Amniotic stem cell (primary cell): ENCODE data around the gene IRS2.

Experiments
- DNase-seq: peaks from one replicate; lab custom pipeline; 2025; lab: John Stamatoyannopoulos, UW

Gene IRS2

DNA sequence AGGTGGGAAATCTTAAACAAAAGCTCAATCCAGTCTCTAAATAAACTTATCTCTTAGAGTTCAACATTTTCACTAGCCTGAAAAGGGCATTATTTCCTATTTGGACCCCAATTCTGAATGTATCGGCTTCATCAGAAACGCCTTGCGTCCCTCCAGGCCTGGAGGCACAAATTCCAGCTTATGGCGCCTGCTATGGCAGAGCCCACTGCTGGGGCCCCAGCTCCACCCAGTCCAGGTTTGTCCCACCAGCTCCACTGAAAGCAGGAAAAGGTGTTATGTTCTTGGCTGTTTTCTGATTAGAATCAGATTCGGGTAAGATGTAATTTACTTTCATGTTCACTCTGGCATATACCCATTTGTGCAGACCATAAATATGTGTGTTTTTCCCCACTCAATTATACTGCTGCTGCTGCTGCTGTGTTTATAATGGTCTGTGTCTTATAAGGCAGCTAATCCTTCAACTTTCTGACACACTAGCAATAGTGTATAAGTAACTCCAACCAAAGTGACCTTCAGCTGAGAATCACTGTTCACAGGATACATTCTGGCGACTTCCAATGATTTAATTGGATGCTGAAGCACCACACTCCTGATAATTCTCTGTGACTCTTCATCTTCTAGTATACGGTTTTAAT lies 6.4 kb downstream of the IRS2 start:
- no peak for DNase-seq

DNA sequence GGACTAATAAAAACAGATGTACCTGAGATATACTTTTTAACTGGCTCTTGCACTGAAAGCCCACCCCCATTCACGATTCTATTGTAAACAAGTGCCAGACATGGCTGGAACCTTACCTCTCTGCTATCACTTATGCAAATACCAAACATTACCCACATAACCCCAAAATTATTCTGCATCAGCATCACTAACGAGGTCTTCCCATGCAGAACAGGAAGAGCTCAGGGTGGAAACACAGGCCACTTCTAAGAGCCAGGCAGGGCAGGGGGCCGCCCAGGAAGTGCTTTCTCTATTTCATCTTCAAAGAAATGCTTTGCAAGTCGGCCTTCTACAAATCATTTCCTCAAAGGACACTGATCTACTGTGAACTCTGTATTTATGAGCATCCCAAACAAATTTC lies 7.3 kb downstream of the IRS2 start:
- DNase-seq = no peak

DNA sequence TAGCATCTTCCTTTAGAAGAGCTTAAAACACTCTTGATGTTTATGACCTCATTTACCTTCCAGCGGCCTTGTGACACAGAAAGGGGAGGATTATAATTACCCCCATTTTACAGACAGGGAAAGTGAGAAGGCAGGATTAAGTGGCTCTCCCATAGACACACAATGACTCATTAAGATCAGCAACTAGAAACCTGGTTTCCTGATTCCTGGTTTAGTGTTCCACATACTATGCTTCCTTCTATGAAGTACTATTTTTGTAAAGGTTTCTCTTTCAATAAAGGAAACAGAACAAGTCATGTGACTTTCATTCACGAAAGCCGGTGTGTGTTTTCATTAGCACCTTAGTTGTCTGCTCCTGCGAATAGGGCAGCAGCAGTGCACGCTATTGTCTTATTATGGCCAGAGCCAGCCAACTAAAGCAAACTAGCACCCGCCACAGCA lies 8.3 kb downstream of the IRS2 start:
- no peak for DNase-seq

DNA sequence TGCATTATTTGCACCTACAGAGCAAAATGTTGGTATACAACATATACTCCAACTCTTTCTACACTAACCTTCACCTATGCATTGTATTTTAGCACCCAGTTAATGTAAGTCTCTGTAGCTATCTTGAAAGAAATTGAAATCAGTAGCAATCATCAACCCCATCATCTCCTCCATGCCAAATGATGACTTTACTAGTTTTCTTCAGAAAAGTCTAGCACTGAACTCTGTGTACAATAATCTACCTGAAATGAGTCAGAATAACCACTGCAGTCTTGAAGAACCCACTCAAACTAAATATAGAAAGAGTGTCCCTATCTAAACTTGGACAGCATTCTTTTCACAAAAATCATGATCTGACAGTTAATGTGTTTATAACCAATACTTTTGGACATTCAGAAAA lies 9.8 kb downstream of the IRS2 start:
- DNase-seq = no peak

DNA sequence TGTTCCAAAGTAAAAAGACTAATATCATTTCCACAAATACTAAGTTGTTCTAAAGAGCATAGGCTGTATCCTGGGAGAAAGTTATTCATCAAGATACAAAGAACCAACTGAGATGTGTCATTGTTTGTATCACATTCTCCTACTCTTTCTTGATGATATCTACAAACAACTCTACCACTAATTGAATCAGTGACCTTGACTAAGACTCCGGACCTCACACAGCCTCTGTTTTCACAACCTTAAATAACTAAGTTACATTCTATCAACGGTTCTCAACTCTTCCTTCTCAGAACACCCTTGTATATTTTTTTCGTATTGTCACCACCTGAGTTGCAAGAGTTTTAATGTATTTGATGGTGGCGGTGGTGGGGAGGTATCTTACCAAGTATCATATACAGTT lies 12.6 kb downstream of the IRS2 start:
- no peak for DNase-seq

DNA sequence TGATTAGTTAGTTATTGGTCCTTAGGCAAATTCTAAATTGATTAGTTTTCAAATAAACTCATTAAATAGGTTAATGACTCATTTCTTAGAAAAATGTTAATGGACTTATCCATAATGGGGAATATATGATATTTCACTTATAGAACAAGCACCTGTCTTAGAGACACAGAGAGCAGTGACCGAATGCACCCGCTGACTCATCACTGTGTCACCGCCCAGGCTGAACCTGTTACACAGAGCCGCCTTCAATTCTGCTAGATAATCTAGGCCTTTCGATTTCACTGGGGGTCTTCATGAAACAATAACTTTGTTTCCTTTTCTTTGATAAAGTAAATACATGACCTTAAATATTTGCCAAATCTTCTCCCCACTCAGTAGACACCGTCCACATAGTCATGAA lies 13.1 kb downstream of the IRS2 start:
- no peak for DNase-seq

DNA sequence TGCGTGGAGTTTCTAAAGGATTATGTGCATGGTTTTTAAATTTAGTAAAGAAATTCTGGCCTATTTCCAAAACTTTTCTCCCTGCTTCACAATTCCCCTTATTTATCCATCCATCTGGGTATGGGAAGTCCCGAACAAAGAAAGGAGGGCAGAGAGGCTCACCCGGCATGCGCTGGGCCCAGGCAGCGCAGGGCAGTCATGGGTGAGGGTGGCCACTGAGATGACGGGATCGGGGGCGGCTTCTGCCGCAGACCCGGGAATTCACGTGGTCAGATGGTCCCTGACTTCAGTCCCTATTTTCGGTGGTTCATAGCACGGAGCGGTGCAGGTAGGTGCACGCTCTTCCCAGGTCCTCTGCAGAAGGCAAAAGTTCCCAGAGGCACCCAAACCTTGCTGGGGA lies 14.5 kb downstream of the IRS2 start:
- DNase-seq = no peak

DNA sequence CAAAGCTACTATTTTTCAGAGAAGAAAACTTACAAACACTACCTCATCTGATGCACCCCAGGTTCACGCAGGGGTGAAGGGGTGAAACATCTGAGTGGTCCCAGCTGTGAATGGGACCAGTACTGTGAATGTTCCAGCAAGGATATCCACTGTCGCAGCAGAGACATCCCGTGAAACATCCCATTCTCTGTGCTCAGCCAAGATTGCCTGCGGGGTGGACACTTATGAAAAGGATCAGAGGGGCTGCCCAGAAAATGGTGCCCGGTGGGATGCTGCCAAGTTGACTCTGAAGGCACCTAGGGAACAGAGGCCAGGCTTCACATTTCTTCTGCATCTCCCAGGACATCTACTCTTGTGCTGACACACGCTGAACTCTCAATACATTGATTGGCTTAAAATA lies 15.9 kb downstream of the IRS2 start:
- no peak for DNase-seq

DNA sequence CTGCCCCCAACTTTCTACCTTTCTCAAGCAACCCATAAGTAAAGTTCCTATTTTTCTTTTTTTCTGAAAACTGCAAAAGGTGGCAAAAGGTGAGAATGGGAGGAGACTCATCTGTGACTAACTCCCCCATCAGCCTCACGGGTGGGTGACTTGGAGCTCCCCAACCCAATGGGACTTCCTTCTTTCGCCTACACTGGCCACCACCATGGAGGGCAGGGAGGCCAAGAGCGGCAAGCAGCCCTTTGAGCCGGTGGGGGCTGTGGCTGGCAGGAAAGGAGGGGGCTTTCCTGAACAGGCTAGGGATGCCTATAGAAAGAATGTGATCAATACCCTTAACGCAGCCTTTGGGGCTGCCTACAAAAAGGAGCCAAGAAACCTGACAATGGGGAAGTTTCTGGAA lies 16.5 kb downstream of the IRS2 start:
- no peak for DNase-seq

DNA sequence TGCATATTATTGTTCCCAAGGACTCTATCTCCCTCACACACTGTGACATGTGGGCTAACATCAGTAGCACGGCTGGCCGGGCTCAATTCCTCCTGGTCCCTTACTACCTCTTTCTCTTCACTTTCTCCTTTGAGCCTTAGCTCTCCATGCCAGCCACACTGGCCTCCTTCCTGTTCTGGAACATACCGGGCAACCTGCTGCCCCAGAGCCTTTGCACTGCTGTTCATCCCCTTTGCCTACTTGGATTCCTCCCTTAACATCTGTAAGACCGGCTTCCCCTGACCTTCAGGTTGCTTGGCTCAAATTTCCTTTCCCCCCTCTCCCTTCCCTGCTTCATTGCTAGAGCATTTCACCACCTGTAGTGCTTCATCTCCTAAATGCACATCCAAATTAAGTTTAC lies 17.1 kb downstream of the IRS2 start:
- DNase-seq = no peak

DNA sequence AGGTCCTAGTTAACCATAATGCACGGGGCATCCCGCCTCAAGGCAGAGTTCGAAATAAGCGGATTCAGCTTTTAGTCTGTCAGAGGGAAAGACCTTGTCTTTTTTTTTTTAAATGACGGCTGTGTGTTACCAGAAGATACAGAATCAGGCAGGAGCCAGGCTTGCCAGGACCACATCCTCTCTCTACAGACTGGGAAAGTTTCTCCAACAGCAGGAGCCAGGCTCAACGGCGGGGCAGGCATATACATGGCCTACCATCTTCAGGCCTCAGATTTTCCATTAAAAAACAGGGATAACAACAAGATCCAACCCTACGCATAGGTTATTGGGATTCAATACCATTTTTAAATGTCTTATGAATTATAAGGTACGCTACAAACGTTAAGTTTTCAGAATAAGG lies 17.8 kb downstream of the IRS2 start:
- DNase-seq = no peak

DNA sequence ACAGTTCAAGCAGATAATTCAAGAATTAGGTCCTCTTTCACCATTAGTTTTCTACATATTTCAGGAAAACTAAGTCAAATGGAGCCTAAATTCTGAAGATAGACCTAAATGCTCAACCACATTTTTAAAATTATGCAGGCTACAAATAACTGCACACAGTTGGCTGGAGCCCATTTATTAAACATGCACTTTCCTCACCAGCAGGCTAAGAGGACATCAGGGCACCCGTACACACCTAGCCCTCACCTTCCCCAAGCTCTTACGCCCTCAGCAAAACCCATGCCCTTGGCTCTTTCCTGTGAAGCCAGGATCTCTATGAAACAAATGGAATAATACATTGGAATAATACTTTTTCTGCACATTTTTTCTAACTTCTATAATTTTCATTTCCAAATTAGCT lies 18.2 kb downstream of the IRS2 start:
- DNase-seq = no peak

DNA sequence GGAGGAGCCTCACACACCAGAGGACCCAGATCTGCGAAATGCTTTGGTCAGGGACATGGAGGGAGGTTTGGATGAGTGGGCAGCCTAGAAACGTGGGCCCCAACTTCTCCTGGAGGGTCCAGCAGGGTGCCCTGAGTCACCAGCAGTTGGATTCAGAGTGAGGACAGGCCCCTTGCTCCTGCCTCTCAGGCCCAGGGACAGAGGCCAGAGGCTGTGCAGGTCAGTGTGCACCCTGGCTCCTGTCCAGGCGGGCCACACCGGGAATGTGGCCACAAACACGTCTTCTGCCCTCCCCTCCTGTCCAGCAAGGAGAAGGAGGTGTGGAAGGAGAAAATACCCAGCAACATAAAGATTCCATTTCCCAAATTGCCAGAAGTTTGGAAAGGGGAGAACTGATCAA lies 19.4 kb downstream of the IRS2 start:
- DNase-seq = no peak

DNA sequence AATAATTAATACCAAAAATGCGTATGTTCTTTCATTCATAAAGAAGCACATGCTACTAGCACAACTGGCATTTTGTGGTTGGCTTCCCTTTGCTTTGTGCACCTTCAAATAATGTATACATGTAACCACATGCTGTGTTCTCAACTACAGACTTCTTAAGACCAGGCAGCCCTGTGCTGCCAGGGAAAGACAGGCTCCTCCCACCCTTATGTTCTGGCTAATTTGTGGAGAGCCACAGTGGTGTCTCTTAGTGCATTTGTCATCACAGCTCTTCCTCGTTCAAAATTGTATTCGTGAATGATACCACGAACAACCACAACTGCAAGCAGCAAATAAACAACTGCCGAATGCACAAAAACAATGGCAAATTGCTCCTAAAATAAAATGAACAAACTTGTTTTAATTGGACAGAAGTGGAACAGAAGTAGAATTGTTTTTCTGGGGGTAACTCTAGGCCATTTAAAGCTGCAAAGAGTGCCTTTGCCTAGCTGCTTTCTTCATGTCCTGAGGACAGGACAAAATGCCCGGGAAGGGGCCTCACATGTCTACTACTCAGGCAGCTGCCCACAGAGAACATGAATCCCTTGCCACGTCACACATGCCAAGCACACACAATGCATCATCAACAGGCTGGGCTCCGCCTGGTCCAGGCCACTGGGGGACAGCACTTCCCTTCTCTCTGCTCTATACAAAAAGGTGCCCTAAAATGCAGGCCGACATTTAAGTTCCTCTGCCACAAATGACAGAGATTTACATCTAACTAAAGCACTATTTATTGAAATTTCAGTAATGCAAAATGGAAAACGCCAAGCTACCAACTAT lies 21.7 kb downstream of the IRS2 start:
- no peak for DNase-seq

DNA sequence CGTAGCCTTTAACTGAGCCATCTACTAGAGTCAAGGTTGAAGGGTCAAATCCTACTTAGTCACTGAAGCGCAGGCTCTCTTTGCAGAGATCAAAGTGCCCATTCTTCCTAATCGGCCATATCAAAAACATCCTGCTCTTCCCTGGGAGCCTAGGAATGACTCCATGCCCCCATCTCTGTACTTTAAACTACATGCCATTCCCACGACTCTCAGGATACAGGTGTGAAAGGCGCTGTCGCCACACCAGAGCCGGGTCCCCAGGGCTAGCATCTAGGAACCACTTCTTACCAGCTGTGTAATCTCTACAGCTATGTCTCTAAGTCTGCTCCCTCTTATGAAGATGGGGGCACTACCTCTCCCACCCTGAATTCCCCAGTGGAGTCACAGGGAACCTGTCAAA lies 22.3 kb downstream of the IRS2 start:
- no peak for DNase-seq

DNA sequence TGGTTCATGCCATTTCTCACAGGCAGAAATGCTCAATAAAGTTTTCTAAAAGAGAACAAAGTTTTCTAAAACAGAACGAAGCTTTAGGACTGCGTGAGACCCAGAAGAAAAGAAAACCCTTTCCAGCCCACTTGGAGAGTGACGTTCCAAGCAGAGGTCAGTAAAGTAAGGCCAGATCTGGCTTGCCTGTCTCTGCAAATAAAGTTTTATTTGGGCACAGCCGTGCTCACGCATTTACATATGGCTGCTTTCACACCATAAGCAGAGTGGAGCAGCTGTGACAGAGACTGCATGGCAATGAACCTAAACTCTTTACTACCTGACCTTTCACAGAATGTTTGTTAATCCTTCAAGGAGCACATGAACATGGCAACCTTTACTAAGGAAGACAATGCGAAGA lies 23.6 kb downstream of the IRS2 start:
- no peak for DNase-seq

DNA sequence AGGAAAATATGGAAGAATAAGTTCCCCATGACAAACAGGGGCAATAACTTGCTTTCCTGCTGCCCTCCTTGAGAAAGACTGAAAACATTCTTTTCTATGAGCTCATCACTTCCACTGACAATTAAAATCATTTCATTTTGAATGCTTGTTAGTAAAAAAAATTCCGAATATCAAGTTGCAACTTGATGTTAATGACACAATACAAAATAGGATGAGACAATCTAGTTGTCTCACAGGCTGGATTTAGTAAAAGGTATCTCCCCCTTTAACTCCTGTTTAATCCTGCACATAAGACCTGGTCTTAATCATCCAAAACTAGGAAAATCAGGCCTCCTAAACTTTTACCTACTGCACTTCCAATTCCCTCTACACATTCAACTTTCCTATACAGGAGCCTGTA lies 24.7 kb downstream of the IRS2 start:
- no peak for DNase-seq

DNA sequence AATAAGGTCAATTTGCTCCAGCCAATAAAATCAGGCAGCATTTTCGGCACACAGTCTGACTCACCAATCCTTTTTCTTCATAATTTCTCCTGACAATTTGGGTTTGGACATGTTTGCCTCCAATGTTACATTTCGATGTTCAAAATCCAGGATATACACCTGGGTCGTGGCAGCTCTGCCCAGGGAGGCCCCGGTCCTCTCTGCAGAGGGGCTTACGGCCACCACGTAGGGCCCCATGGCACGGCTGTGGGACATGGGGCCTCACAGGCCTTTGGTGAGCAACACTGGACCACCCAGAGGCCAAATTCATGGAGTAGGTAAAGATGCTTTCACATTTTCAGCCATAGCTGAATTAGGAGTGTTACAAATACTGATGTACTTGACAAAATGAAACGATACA lies 25.4 kb downstream of the IRS2 start:
- no peak for DNase-seq

DNA sequence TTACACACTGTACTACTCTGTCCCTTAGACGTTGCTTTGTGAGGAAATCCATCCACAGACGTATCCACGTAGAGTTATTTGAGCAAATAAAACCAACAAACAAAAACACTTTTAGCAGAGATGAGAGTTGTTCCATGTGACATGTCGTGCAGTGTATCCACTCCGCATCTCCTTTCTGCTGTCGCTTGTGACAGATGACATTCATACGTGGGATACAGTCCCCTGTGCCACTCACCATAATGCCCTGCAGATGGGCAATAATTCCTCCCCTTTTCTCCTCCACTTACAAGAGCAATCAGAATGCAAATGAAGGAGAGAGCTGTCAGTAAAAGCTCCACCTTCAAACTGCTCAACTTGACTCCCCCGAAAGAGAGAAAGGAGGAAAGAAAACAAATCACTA lies 26.0 kb downstream of the IRS2 start:
- no peak for DNase-seq

DNA sequence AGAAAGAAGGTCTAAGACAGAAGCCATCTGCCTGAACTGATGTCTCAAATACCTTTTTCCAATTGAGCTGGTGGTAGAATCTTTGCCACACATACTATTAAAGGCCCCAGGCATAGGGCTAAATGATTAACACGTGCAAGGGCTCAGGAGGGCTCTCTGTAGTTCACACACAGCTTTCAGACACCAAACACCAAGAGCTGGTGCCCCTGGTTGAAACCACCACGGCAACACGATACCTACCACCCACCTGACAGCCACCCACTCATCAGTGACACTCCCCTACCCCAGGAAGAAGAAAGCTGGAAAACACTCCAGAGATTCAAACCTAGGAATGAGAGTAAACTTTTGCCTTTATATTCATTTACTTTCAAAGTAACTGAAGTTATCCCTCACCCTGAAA lies 26.8 kb downstream of the IRS2 start:
- DNase-seq = no peak

DNA sequence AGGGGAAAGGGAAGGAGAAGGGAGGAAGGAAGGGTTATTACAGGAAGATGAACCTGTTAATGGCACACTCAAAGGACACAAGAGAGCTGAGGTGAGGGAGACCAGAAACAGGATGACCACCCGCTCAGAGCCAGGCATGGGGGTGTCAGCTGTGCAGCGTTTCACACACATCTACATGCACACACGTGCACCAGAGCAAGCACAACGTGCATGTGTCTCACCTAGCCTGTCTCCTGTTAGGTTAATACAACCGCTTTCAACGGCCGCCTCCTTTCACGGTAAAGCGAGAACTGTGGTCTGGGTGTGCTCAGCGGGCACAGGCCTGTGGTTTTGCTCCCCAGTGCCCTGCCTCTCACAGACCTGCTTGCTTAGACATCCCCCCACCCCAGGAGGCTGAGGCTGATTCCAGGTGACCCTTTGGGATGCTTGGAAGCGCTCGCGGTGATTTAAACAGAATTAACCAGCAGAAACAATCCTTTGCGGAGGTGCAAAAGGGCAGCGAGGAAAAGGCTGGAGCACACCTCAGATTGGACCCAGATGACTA lies 27.4 kb downstream of the IRS2 start:
- DNase-seq = no peak

DNA sequence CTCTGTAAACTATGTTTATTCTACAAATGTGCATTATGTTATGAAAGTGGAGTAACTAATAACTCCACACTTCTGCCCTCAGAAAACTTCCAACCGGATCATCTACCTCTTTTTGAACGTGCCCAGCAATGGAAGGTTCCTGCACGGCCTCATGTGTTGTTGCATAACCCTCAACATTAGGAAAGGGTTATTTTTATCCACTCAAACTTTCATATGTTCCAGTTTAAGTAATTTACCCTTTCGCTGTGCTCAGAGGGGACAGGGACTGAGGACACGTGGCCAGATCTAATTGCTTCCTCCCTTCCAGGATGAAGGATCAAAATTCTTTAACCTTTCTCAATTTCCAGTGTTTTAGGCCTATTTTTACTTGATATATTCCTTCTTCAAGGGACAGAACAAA lies 29.6 kb downstream of the IRS2 start:
- DNase-seq = no peak

DNA sequence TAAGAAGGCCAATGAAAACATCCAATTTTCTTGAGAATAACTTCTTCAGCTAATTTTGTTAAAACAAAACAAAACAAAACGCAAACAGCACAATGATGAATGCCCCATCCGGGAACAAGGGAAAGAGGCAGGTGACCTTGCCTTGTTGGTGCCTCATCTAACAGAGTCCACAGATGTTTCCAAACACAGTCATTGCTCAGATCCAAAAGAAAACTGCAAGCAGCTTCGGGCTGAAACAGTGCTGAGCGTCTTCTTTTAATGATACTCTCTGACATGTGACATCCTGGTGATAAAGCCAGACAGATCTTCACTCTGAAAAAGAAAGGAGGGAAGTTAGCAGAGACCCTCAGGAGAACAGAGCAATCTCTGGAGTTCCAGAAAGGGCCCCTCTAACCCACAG lies 30.4 kb downstream of the IRS2 start:
- DNase-seq = no peak

DNA sequence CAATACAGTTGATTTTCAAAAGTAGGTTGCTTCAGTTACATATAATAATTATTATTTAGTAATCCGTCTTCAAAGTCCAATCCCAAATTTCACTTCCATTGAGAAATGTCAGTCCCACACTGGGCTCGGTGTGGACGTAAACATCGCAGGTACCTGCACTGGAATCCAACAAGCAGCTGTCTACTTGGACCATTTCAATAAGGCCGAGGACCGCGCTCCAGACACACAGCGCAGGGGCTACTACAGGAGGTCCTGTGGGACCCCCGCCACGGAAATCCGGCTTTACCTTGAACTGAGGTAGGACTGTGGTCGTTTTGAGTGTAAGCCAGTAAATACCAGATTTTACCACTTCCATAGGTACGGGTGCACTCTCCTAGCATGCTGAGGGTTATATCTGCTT lies 30.8 kb downstream of the IRS2 start:
- no peak for DNase-seq
